K562 (cell line): ENCODE measurements around the gene IQSEC3. TPM values are rescaled to one million over a fixed set of nuclear protein-coding genes. Genes with fewer than 3 reads are reported as not detected.

Source experiments
- ARID1B ChIP-seq: fragments of 450-650 bp; IDR thresholded peaks from 2 replicates; pipeline ENCODE4 v1.6.1; 2016; ENCODE audit warnings: antibody characterized with exemption, mild to moderate bottlenecking, inconsistent platforms
- BCL6 ChIP-seq: fragments of 250-450 bp; sonication (Bioruptor Pico); IDR thresholded peaks from 2 replicates; pipeline ENCODE4 v1.4.0; 2020
- CAMTA2 ChIP-seq: fragments of 250-450 bp; sonication (Bioruptor Pico); conservative IDR thresholded peaks from 2 replicates; pipeline ENCODE4 v1.5.1; 2022
- DPF2 ChIP-seq: fragments of 450-650 bp; IDR thresholded peaks from 2 replicates; pipeline ENCODE4 v1.6.1; 2016
- EP400 ChIP-seq: fragments of 450-650 bp; IDR thresholded peaks from 2 replicates; pipeline ENCODE4 v1.6.1; 2017; ENCODE audit warnings: antibody characterized with exemption, mild to moderate bottlenecking, moderate library complexity
- FIP1L1 ChIP-seq: fragments of 200-400 bp; formaldehyde crosslinking; IDR thresholded peaks from 2 replicates; pipeline ENCODE4 v1.6.1; 2018; ENCODE audit warnings: mild to moderate bottlenecking, low read depth, low read length; ENCODE audit not compliant: poor library complexity, severe bottlenecking
- FOXJ2 ChIP-seq: fragments of 200-800 bp; sonication (Bioruptor generic); IDR thresholded peaks from 2 replicates; pipeline ENCODE4 v1.6.1; 2016; ENCODE audit warnings: missing genetic modification characterization, missing compliant biosample characterization
- HEY1 ChIP-seq: fragments of 250-450 bp; sonication (Bioruptor Pico); IDR thresholded peaks from 2 replicates; pipeline ENCODE4 v1.5.0; 2020; ENCODE audit warnings: mild to moderate bottlenecking, moderate library complexity, borderline replicate concordance
- HMG20B ChIP-seq: fragments of 250-450 bp; sonication (Bioruptor Pico); IDR thresholded peaks from 2 replicates; pipeline ENCODE4 v1.5.0; 2021; ENCODE audit warnings: mild to moderate bottlenecking
- HNRNPH1 ChIP-seq: fragments of 200-400 bp; formaldehyde crosslinking; optimal IDR thresholded peaks from 2 replicates; pipeline ENCODE3; 2017; ENCODE audit warnings: low read depth, mild to moderate bottlenecking, low read length, moderate library complexity
- HNRNPK ChIP-seq: fragments of 200-400 bp; formaldehyde crosslinking; IDR thresholded peaks from one replicate; pipeline ENCODE4 v1.6.1; 2018; ENCODE audit warnings: mild to moderate bottlenecking, low read depth, low read length; ENCODE audit not compliant: poor library complexity, severe bottlenecking
- KDM2B ChIP-seq: fragments of 250-450 bp; sonication (Bioruptor Pico); IDR thresholded peaks from 2 replicates; pipeline ENCODE4 v1.8.0; 2021; ENCODE audit warnings: mild to moderate bottlenecking, moderate library complexity
- L3MBTL2 ChIP-seq: fragments of 450-650 bp; IDR thresholded peaks from 2 replicates; pipeline ENCODE4 v1.6.1; 2016; ENCODE audit warnings: mild to moderate bottlenecking, moderate library complexity
- MAFF ChIP-seq: IDR thresholded peaks from 2 replicates; pipeline ENCODE4 v1.6.1; 2012; ENCODE audit warnings: low read length, improper control_type of control experiment
- MAFG ChIP-seq: fragments of 450-650 bp; conservative IDR thresholded peaks from 2 replicates; pipeline ENCODE4 v1.6.1; 2016; ENCODE audit warnings: missing genetic modification characterization, missing compliant biosample characterization
- MBD2 ChIP-seq: sonication (generic); IDR thresholded peaks from 2 replicates; pipeline ENCODE4 v1.6.1; 2016; ENCODE audit warnings: low read depth, borderline replicate concordance
- NEUROD1 ChIP-seq: fragments of 150-350 bp; IDR thresholded peaks from 2 replicates; pipeline ENCODE4 v1.6.1; 2014; ENCODE audit warnings: borderline replicate concordance, low read length, low read depth; ENCODE audit not compliant: partially characterized antibody
- NRF1 ChIP-seq, 2 experiments: fragments of 450-650 bp; IDR thresholded peaks in 1 of 2; conservative IDR thresholded peaks in 1 of 2; 2 replicates each; pipeline ENCODE4 v1.6.1; 2014; ENCODE audit warnings: mild to moderate bottlenecking in 2 of 2
- SIN3B ChIP-seq: fragments of 450-650 bp; IDR thresholded peaks from 2 replicates; pipeline ENCODE4 v1.6.1; 2017; ENCODE audit warnings: low read depth, mild to moderate bottlenecking, moderate library complexity
- TEAD1 ChIP-seq, 2 experiments: fragments of 450-650 bp in 1 of 2; sonication (generic) in 1 of 2; formaldehyde crosslinking; IDR thresholded peaks; 2 replicates each; pipeline versions ENCODE4 v1.4.0 to v1.8.0; 2020 to 2022; ENCODE audit warnings: mild to moderate bottlenecking in 2 of 2, missing genetic modification reagents in 1 of 2
- XRCC3 ChIP-seq: fragments of 450-650 bp; IDR thresholded peaks from 2 replicates; pipeline ENCODE4 v1.6.1; 2017; ENCODE audit warnings: mild to moderate bottlenecking, moderate library complexity
- YBX1 ChIP-seq: fragments of 450-650 bp; IDR thresholded peaks from 2 replicates; pipeline ENCODE4 v1.7.1; 2016; ENCODE audit warnings: mild to moderate bottlenecking
- ZFX ChIP-seq: sonication (generic); formaldehyde crosslinking; IDR thresholded peaks from 2 replicates; pipeline ENCODE4 v1.8.0; 2022; ENCODE audit warnings: mild to moderate bottlenecking, missing genetic modification reagents, moderate library complexity
- ZKSCAN3 ChIP-seq: fragments of 250-450 bp; sonication (Bioruptor Pico); IDR thresholded peaks from 2 replicates; pipeline ENCODE4 v1.4.0; 2020
- ZNF212 ChIP-seq: fragments of 450-650 bp; formaldehyde crosslinking; IDR thresholded peaks from 2 replicates; pipeline ENCODE4 v1.4.0; 2020; ENCODE audit warnings: mild to moderate bottlenecking
- ZNF316 ChIP-seq: fragments of 450-650 bp; IDR thresholded peaks from 2 replicates; pipeline ENCODE4 v1.6.1; 2016
- ZNF551 ChIP-seq: fragments of 250-450 bp; sonication (Bioruptor Pico); IDR thresholded peaks from 2 replicates; pipeline ENCODE4 v1.5.0; 2021; ENCODE audit warnings: mild to moderate bottlenecking, moderate library complexity
- polyA plus RNA-seq, 8 experiments: library from polyadenylated mRNA; depleted of rRNA in 4 of 8; stranded (reverse) in 5 of 8; unstranded in 3 of 8; fragments of >200 nt; fragmentation: Nextera tagmentation in 2 of 8; fragmentation: Illumina TruSeq in 1 of 8; extraction: Ambion mirVana in 2 of 8; extraction: Trizol in 1 of 8; gene quantifications; 2 replicates each; pipeline versions ENCODE4 v1.2.1 to v1.2.3, GENCODE V29; 2011 to 2014; ENCODE audit warnings: inconsistent platforms in 1 of 8, missing spikeins in 1 of 8
- total RNA-seq, 7 experiments: library from RNA; depleted of rRNA in 6 of 7; stranded (reverse); fragments of >200 nt in 6 of 7; fragmentation: Illumina TruSeq in 2 of 7; extraction: Trizol in 2 of 7; gene quantifications; 2 replicates each; pipeline versions ENCODE4 v1.2.1 to v1.2.3, GENCODE V29; 2011 to 2021; ENCODE audit warnings: low replicate concordance in 1 of 7
- TF ChIP-seq, protein P1 (sequence below): fragments of 250-450 bp; sonication (Bioruptor Pico); IDR thresholded peaks from 2 replicates; pipeline ENCODE4 v1.9.0; 2021; ENCODE audit warnings: mild to moderate bottlenecking
- TF ChIP-seq, protein P2 (sequence below): fragments of 450-650 bp; IDR thresholded peaks from 2 replicates; pipeline ENCODE4 v1.6.1; 2016
- TF ChIP-seq, protein P3 (sequence below): fragments of 450-650 bp; formaldehyde crosslinking; IDR thresholded peaks from 2 replicates; pipeline ENCODE4 v1.4.0; 2020; ENCODE audit warnings: mild to moderate bottlenecking, moderate library complexity

The IQSEC3 gene
- total and polyA plus RNA-seq, 9 of the 15 experiments (the other 6 are each of a cell fraction or from before 2014, with no cell fraction given) = under 0.01 to 0.25 (median 0.08) TPM; not detected in 3

DNA sequence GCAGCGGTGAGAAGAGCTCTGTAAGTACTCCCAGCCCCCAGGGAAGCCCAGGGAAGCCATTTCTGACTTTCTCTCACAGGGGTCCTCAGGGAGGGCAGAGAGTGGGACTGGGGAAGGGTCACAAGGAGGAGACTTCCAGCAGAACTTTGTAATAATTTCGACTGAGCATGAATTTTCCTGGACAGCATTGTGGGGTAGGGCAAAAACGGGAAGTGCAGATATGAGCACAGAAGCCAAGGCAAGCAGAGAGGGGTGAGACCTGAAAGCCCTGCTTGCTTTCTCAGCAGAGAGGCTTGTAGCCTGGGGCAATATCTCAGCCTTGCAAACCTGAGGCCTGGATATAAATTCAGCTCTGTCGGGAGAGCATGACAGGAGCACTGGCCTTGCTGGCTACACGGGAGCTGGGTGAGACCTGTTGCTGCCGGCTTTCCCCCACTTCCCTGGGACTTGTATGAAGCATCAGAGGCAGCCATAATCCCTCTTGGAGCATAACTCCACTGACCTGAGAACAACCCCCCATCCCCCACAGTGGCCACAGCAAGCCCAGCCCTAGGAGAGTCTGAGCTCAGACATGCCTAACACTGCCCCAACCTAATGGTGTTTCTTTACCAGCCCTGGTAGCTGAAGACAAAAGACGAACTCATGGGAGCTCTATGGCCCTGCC, 9.8 kb upstream of the IQSEC3 start (continued):
- TF ChIP-seq HNRNPH1 (no peak), NRF1 (conservative IDR thresholded peaks at IDR 0.05 in 1 of 2, IDR thresholded peaks at IDR 0.05 in 1 of 2) (0 out of 4 replicates have a peak, but pooled peaks of 1 of the 2 experiments have one; percentile 11), BCL6 (CRISPR knock-in tag) (no peak), NEUROD1 (no peak), EP400 (no peak), ZNF551 (CRISPR knock-in tag) (no peak), ZNF316 (no peak), TEAD1 (CRISPR knock-in tag; IDR thresholded peaks at IDR 0.05) (peak in 1 of 2 experiments; percentile 18; a peak in 1 of 4 replicates), HEY1 (CRISPR knock-in tag) (no peak), MAFG (tag) (no peak), MBD2 (no peak), MAFF (no peak), YBX1 (no peak), L3MBTL2 (0 out of 2 replicates have a peak, but pooled peaks have one; percentile 14), XRCC3 (no peak), ARID1B (peak; percentile 33; the same call in 1 of the 2 replicates), SIN3B (no peak), FIP1L1 (no peak), ZFX (CRISPR knock-in tag) (no peak), HMG20B (CRISPR knock-in tag) (no peak), ZKSCAN3 (CRISPR knock-in tag) (no peak), CAMTA2 (CRISPR knock-in tag) (no peak), FOXJ2 (tag) (no peak), ZNF212 (CRISPR knock-in tag) (no peak), DPF2 (no peak), HNRNPK (no peak), KDM2B (CRISPR knock-in tag) (no peak)
- TF ChIP-seq, protein P1, sequence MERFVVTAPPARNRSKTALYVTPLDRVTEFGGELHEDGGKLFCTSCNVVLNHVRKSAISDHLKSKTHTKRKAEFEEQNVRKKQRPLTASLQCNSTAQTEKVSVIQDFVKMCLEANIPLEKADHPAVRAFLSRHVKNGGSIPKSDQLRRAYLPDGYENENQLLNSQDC (CRISPR knock-in tag) = no peak
- TF ChIP-seq, protein P2, sequence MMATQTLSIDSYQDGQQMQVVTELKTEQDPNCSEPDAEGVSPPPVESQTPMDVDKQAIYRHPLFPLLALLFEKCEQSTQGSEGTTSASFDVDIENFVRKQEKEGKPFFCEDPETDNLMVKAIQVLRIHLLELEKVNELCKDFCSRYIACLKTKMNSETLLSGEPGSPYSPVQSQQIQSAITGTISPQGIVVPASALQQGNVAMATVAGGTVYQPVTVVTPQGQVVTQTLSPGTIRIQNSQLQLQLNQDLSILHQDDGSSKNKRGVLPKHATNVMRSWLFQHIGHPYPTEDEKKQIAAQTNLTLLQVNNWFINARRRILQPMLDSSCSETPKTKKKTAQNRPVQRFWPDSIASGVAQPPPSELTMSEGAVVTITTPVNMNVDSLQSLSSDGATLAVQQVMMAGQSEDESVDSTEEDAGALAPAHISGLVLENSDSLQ = no peak
- TF ChIP-seq, protein P3, sequence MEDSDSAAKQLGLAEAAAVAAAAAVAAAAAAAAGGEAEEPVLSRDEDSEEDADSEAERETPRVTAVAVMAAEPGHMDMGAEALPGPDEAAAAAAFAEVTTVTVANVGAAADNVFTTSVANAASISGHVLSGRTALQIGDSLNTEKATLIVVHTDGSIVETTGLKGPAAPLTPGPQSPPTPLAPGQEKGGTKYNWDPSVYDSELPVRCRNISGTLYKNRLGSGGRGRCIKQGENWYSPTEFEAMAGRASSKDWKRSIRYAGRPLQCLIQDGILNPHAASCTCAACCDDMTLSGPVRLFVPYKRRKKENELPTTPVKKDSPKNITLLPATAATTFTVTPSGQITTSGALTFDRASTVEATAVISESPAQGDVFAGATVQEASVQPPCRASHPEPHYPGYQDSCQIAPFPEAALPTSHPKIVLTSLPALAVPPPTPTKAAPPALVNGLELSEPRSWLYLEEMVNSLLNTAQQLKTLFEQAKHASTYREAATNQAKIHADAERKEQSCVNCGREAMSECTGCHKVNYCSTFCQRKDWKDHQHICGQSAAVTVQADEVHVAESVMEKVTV (CRISPR knock-in tag) = no peak
